GM19467 (cell line): ENCODE data around the gene TRAF1.
A peak's percentile ranks its signal among the peaks of the same experiment; 100 is the strongest.
"Not testable (repeated sequence)": the region's sequence is repeated elsewhere in the genome, so short reads cannot be mapped to it uniquely, and the experiment has no call there.

Experiments
- ATAC-seq: cut with Tn5 transposase; IDR thresholded peaks from one replicate; pipeline ENCODE4 v1.9.1; 2021; ENCODE audit warnings: mild to moderate bottlenecking, moderate library complexity; ENCODE audit not compliant: unreplicated experiment

TRAF1 gene

DNA sequence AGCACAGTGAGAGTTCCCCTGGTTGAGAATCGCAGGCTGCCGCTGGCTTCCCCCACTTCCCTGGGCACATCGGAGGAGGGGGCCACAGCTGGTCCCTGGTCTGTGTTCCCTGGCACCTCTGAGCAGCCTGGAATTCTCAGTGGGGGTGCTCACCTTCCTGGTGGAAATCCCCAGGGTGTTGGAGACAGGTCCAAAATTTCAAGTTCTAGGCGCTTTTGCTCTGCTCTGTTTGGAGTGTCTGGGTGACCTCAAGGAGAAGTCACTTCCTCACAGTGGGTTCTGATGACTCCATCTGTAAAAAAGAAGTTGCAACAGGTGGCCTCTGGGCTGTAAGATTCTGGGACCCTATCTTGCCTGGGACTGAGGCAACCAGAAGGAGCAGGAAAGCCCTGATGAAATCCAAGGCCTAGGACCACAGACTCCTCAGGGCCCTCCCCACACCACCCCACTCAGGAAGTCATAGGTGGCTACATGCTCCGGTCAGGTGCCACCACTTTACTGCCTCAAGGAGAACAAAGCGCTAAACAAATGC lies at the start of gene TRAF1:
Gene TRAF1 (minus strand): TSS at position 400 of the 532 bp plus-strand sequence. CDS start 721 bp downstream, outside the sequence.
- ATAC-seq, result peak; percentile 10

DNA sequence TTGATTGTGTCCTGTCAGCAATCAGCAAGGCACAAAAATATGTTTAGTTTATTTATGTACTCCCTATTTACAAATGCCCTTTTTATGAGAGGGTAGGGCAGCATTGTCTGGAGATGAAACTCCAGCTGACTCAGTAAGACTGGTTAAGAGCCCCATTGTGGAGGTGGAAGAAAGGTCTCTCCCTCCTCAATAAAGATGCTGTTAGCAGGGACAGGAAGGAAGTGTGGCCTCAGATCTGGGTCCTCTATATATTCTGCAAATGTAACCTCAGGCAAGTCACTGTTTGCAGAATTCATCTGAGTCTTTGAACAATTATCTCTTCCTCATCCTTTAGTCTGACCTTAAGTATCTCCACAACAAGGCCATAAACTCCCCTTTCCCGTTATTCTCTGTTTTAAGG lies 48.3 kb upstream of the TRAF1 start:
- no peak for ATAC-seq

DNA sequence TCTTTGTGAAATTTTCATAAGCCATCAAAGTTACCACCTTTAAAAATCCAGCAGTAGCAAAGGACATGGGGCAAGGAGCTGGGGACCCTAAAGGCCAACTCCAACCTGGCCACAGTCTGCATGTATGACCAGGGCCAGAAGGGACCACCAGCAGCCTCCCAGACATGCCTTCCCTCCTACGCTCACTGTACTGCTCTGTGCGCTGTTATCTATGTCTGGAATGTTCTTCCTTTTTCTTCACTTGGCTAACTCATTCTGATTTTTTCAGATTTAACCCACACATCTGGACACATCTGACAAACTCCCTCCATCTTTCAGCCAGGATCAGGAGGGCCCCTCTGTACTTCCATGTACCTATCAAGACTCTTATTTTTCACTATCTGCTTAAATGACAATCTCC lies 47.6 kb upstream of the TRAF1 start:
- no peak for ATAC-seq

DNA sequence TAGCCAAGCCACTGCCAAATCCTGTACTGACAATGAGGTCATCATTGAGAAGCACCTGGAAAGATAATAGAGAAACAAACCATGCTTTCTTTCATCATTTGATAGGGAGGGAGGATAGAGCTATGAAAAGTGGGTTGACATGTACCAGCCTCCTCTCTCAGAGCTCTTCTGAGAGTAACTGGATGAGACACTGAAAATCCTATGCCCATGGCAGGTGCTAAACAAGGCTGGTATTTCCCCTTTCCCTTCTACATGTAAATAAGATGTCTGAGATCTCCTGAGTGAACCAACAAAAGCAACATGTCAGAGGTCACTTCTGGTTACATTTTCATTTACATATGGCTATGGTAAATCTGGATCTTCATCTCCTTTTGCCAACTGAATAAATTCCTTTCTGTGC lies 45.3 kb upstream of the TRAF1 start:
- no peak for ATAC-seq

DNA sequence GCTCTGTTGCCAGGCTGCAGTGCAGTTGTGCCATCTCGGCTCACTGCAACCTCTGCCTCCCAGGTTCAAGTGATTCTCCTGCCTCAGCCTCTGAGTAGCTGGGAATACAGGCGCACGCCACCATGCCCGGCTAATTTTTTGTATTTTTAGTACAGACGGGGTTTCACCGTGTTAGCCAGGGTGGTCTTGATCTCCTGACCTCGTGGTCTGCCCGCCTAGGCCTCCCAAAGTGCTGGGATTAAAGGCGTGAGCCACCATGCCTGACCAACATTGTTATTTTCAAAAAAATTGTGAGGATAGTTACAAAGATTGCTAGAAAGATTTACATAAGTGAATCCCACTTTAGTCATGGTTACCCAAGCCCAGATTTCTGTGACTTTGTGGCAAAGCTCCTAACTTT lies 44.9 kb upstream of the TRAF1 start:
- not testable (repeated sequence) for ATAC-seq

- ATAC-seq, result no peak
Observed at GRCh38 chr9:120970244-120970643, 43.6 kb upstream of the TRAF1 start.

GRCh38 chr9:120966013-120966369 lies 39.4 kb upstream of the TRAF1 start:
- ATAC-seq, result no peak

- ATAC-seq, result no peak
Observed at GRCh38 chr9:120965344-120966012, 38.9 kb upstream of the TRAF1 start.

DNA sequence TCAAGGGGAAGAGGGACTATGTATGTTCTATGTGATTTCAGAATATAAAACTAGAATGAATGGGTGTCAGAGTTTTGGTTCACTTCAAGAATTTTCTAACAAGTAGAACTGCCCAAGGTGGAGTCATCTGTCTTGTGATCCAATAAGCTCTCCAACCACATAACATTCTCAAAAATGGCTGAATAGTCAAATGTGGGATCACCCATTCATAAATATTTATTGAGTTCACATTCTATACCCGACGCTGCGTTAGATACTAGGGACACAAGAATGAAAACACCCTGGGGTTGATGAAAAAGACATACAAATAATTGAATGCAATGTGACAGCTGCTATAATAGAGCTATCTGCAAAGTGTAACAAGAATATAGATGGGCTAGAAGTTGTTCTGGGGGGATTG lies 35.3 kb upstream of the TRAF1 start:
- no peak for ATAC-seq

DNA sequence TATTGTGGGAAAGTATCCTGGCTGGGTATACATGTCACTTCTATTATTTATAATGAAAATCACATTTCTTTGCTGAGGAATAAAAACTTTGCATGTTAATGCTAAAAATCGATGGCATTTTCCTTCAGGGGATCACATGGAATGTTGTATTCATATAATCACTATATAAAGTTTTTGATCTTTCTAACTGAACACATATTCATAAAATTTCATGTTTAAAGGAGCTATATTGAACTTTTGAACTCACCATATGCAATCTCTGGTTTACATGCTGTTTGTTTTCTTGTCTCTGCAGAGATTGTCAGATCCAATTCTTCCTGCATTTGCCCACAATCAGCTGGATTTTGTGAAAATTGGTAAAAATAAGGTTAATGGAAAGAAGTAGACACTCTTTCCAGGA lies 33.4 kb upstream of the TRAF1 start:
- ATAC-seq, result no peak

GRCh38 chr9:120956862-120957261 lies 30.3 kb upstream of the TRAF1 start:
- ATAC-seq, result no peak

DNA sequence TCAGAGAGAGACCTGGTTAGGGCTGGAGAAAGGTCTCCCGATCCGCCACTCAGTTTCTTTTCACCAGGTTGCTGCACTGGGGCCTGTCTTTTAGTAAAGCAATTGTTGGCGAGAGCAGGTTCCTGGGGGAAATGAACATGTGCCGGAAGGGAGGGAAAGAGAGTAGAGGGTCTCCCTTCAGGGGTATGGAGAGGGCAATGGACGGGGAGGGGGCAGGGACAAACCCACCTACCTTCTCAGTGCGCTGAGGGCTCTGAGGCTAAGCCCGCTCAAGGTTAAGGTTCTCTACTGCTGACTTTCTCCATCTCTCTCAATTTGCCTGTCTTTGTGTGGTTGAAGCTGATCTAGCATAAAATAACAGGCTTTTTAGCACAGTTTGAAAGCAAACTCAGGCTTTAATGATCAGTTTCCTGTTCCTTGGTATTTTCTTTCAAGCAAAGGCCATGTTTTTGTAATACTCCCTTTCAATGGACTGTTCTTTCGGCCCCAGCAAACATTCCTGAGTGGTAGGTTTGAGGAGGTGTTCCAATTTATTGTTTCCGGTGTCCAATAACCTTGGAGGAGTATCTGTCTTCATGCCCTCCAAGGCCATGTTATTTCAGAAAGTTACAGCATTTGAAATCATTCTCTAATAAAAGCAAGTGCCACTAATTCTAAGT lies 25.5 kb upstream of the TRAF1 start:
- ATAC-seq, result no peak

GRCh38 chr9:120950421-120951388 lies 24.1 kb upstream of the TRAF1 start:
- no peak for ATAC-seq

DNA sequence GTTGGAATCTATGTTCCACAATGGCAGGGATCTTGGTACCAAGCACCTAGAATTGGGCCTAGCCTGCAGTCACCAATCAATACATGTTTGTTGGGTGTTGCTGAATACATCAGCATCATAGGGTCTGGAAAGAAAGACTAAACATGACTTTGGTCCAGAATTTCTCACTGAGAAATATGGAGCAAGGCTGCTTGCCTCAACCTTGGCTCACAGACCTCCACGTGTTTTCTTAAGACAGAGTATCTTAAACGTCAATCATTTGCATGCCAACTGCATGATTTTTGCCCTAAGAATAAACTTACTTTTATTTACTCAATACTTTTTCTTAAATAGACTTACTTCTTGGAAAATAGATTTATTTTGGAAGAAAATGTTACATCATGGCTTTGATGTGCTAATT lies 22.7 kb upstream of the TRAF1 start:
- ATAC-seq, result no peak

- no peak for ATAC-seq
Observed at GRCh38 chr9:120948824-120949223, 22.2 kb upstream of the TRAF1 start.

- ATAC-seq, result no peak
Observed at GRCh38 chr9:120947222-120947621, 20.6 kb upstream of the TRAF1 start.

GRCh38 chr9:120946259-120946658 lies 19.7 kb upstream of the TRAF1 start:
- no peak for ATAC-seq

DNA sequence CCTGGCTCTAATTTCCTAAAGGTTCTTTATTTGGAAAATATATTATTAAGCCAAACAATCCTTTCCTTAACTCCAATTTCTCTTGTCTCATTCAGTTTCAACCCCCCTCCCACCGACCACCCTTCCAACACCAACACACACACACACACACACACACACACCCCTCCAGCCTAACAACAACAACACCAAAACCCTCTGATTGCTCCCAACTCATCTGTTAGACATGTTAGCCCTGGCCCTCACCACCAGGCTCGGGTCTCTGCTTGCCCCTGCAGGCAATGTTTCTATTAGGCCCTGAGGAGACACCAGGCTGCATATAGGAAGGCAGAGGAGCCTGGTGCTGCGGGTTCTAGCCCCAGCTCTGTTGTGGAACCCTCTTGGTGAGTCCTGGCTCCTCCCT lies 18.4 kb upstream of the TRAF1 start:
- no peak for ATAC-seq

DNA sequence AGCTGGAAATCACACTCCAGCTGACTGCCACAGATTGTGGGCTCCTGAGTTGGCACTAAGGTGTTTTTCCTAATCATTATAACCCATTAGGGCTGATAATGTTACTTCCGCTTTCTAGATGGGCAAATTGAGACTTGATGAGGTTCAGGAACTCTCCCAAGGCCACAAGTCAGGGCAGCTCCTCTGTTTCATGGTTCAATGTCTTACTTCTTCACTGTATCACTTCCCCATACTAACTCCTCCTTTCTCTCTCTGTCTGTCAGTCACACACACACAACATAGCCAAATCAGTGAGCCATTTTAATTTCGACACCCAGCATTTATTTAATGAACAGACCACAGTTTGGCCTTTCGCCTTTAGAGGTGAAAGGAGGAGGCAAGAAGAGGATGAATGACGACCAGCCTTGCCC lies 17.8 kb upstream of the TRAF1 start:
- peak; percentile 91 for ATAC-seq

DNA sequence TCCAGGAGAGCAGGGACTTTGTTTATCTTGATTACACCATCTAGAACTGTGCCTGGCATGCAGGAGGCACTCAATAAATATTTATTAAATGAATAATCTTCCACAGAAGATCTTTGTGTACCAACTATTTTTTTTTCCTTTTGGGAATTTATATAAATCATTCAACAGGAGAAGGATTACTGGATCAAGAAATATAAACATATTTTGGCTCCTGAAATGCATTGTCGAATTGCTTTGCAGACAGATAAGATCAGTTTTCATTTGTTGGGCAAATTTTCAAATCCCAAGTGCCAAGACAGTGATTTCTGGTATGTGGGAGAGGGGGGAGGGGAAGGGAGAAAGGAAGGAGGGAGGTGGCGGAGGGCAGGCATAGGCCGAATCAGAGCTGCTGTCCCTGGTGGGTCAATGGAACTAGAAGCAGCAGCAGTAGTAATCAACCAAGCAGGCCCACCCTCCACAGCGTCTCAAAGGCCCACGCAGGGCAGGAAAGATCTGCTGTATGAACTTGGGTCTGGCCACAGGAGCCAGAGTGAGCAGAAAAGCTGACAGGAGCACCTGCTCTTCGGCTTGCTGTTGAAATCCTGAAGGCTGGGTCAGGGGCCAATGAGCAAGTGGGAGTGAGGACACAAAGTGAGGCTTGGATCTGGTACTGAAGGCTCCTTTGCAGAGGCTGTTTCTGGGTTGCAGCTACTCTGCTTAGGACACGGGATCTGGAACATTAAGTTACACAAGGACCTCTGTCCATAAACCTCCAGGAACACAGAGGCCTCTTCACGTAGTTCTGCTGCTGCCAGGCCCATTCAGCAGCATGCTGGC lies 15.8 kb upstream of the TRAF1 start:
- no peak for ATAC-seq
